HG03354 (cell line): Measurements from ENCODE around the gene MCRIP2.
A peak's percentile ranks its signal among the peaks of the same experiment; 100 is the strongest.

Source experiments
- ATAC-seq: cut with Tn5 transposase; IDR thresholded peaks from one replicate; pipeline ENCODE4 v1.9.1; 2021; ENCODE audit warnings: mild to moderate bottlenecking; ENCODE audit not compliant: unreplicated experiment, poor library complexity, severe bottlenecking

MCRIP2 gene

GRCh38 chr16:630815-631405 is 10.7 kb upstream of the MCRIP2 start, which contains the start of gene WFIKKN1:
Gene WFIKKN1 (plus strand): TSS chr16:630985. CDS start chr16:631254, 269 bp downstream.
- no peak for ATAC-seq

GRCh38 chr16:631808-632358 is 9.7 kb upstream of the MCRIP2 start:
- no peak for ATAC-seq

GRCh38 chr16:632486-633335 is 8.9 kb upstream of the MCRIP2 start:
- no peak for ATAC-seq

- ATAC-seq = no peak
Observed at GRCh38 chr16:633336-634050, 8.1 kb upstream of the MCRIP2 start.

GRCh38 chr16:634051-634670 is 7.5 kb upstream of the MCRIP2 start:
- ATAC-seq = no peak

- ATAC-seq = no peak
Observed at GRCh38 chr16:634996-635395, 6.6 kb upstream of the MCRIP2 start.

- peak; percentile 6 for ATAC-seq
Observed at GRCh38 chr16:635573-636205, 5.9 kb upstream of the MCRIP2 start.

GRCh38 chr16:636206-637080 is 5.2 kb upstream of the MCRIP2 start, which contains the start of gene METTL26:
Gene METTL26 (minus strand): TSS chr16:636305. CDS start chr16:636290, 15 bp downstream.
- peak; percentile 86 for ATAC-seq

- no peak for ATAC-seq
Observed at GRCh38 chr16:637081-638018, 4.3 kb upstream of the MCRIP2 start.

GRCh38 chr16:638034-638543 is 3.5 kb upstream of the MCRIP2 start:
- ATAC-seq = no peak

- ATAC-seq = no peak
Observed at GRCh38 chr16:638836-639235, 2.8 kb upstream of the MCRIP2 start.

GRCh38 chr16:640614-641013 is 1.0 kb upstream of the MCRIP2 start:
- no peak for ATAC-seq

- peak; percentile 41 for ATAC-seq
Observed at GRCh38 chr16:642189-643049, 791 bp downstream of the MCRIP2 start.

- no peak for ATAC-seq
Observed at GRCh38 chr16:643050-643368, 1.4 kb downstream of the MCRIP2 start.

- ATAC-seq = no peak
Observed at GRCh38 chr16:644556-644955, 2.9 kb downstream of the MCRIP2 start.

GRCh38 chr16:645852-646678 is 4.4 kb downstream of the MCRIP2 start:
- no peak for ATAC-seq
